ENCODE measurements around the gene ACO2. TPM values are rescaled to one million over a fixed set of nuclear protein-coding genes. Genes with fewer than 3 reads are reported as not detected.

The ACO2 gene
- 51.5 and 60.7 TPM in 2 replicates for total RNA-seq

GRCh38 chr22:41468381-41469217 lies at the start of gene ACO2, which contains the start of gene PHF5A:
Gene ACO2, plus strand, starts transcription at chr22:41469117. Its CDS starts 30 bp downstream, at chr22:41469147.
Gene PHF5A, minus strand, starts transcription at chr22:41468692. Its CDS starts 39 bp downstream, at chr22:41468653.

GRCh38 chr22:41446639-41447434 lies 22.1 kb upstream of the ACO2 start, which contains the start of gene TOB2:
Gene TOB2, minus strand, starts transcription at chr22:41446801. Its CDS starts 9,456 bp downstream, at chr22:41437345.

GRCh38 chr22:41543854-41544670 lies 75.1 kb downstream of the ACO2 start, which contains the start of gene POLR3H:
Gene POLR3H, minus strand, starts transcription at chr22:41544470. Its CDS starts 369 bp downstream, at chr22:41544101.

Other genes with a start within 250 kb of the ACO2 start
- 0.12 and 0.83 TPM in 2 replicates for gene CHADL, start 228.2 kb upstream of the ACO2 start, total RNA-seq
- 23.7 and 26.9 TPM in 2 replicates for gene RANGAP1, start 182.9 kb upstream of the ACO2 start, total RNA-seq
- gene ZC3H7B, start 167.6 kb upstream of the ACO2 start, total RNA-seq: 34.7 and 37.6 TPM in 2 replicates
- 9.9 and 10.3 TPM in 2 replicates for gene TEF, start 87.2 kb upstream of the ACO2 start, total RNA-seq
- 38.7 and 42.7 TPM in 2 replicates for gene TOB2, start 22.3 kb upstream of the ACO2 start, total RNA-seq
- gene PHF5A, start 425 bp upstream of the ACO2 start, total RNA-seq: 28.1 and 30.6 TPM in 2 replicates
- gene POLR3H, start 75.4 kb downstream of the ACO2 start, total RNA-seq: 22.2 and 25.2 TPM in 2 replicates
- gene CSDC2, start 91.9 kb downstream of the ACO2 start, total RNA-seq: 3.6 and 4.9 TPM in 2 replicates
- 76.2 and 78.2 TPM in 2 replicates for gene PMM1, start 120.7 kb downstream of the ACO2 start, total RNA-seq
- 19.2 and 50.6 TPM in 2 replicates for gene DESI1, start 151.9 kb downstream of the ACO2 start, total RNA-seq
- 179 and 183 TPM in 2 replicates for gene XRCC6, start 152.2 kb downstream of the ACO2 start, total RNA-seq
- 110 and 118 TPM in 2 replicates for gene SNU13, start 219.8 kb downstream of the ACO2 start, total RNA-seq
- not detected in 2 replicates for gene MEI1, start 230.4 kb downstream of the ACO2 start, total RNA-seq

Data from cardiac ventricle fibroblast (primary cell).